ENCODE data around the gene VPS26A.

- TF ChIP-seq EZH2 (IDR thresholded peaks at IDR 0.05; ENCODE audit: low read depth) (no peak), CTCF (conservative IDR thresholded peaks at IDR 0.05) (no peak)
These were observed 62.5 kb downstream of the VPS26A start for GRCh38 chr10:69186524-69186923.
